Mesenteric fat pad (tissue), 1 donor: ENCODE data around the gene PTPRN2. TPM values are rescaled to one million over a fixed set of nuclear protein-coding genes. Genes with fewer than 3 reads are reported as not detected.
A peak's percentile ranks its signal among the peaks of the same experiment; 100 is the strongest.
"Not testable (repeated sequence)": the region's sequence is repeated elsewhere in the genome, so short reads cannot be mapped to it uniquely, and the experiment has no call there.

Experiments used
- DNase-seq: peaks from one replicate; pipeline ENCODE4 v3.0.0-alpha.2; 2020; ENCODE audit warnings: low spot score
- total RNA-seq: library from RNA; stranded (reverse); fragmentation: NEBNext Ultra II Directional; extraction: Animal tissue kit (Norgen Biotek cat#: 25700); gene quantifications from one replicate; pipeline ENCODE4 v1.2.1, GENCODE V29; 2021
- donor health status: DM: yes; HTN: yes; CAD: no.

Gene PTPRN2
- total RNA-seq, 1 donor from 2014 or later: 2.6 TPM

GRCh38 chr7:158261362-158262235 is 326.0 kb downstream of the PTPRN2 start:
- DNase-seq: no peak

GRCh38 chr7:158260567-158261361 is 326.9 kb downstream of the PTPRN2 start:
- DNase-seq: no peak

GRCh38 chr7:158259671-158260418 is 327.8 kb downstream of the PTPRN2 start:
- no peak for DNase-seq

GRCh38 chr7:158259141-158259540 is 328.5 kb downstream of the PTPRN2 start:
- DNase-seq: no peak

- no peak for DNase-seq
Measured at GRCh38 chr7:158258411-158259130, 329.1 kb downstream of the PTPRN2 start.

GRCh38 chr7:158257516-158258410 is 329.9 kb downstream of the PTPRN2 start:
- DNase-seq: no peak

- DNase-seq: peak; percentile 80
Measured at GRCh38 chr7:158257001-158257400, 330.6 kb downstream of the PTPRN2 start.

- DNase-seq: peak; percentile 14
Measured at GRCh38 chr7:158256091-158256816, 331.4 kb downstream of the PTPRN2 start.

- no peak for DNase-seq
Measured at GRCh38 chr7:158255558-158255957, 332.1 kb downstream of the PTPRN2 start.

GRCh38 chr7:158255156-158255555 is 332.5 kb downstream of the PTPRN2 start:
- peak; percentile 62 for DNase-seq

GRCh38 chr7:158253670-158254045 is 334.0 kb downstream of the PTPRN2 start:
- not testable (repeated sequence) for DNase-seq

GRCh38 chr7:158252837-158253669 is 334.6 kb downstream of the PTPRN2 start:
- peak; percentile 74 for DNase-seq

GRCh38 chr7:158252081-158252836 is 335.4 kb downstream of the PTPRN2 start:
- peak; percentile 79 for DNase-seq

GRCh38 chr7:158251061-158251965 is 336.3 kb downstream of the PTPRN2 start:
- DNase-seq: no peak

- DNase-seq: peak; percentile 64
Measured at GRCh38 chr7:158249692-158250091, 337.9 kb downstream of the PTPRN2 start.

- DNase-seq: no peak
Measured at GRCh38 chr7:158248816-158249215, 338.8 kb downstream of the PTPRN2 start.
